Keratinocyte (primary cell): ENCODE measurements around the gene DPH6.

Experiments used
- CTCF ChIP-seq, 3 experiments: IDR thresholded peaks in 1 of 3; conservative IDR thresholded peaks in 1 of 3; optimal IDR thresholded peaks in 1 of 3; 2 replicates in 2 of 3; 3 replicates in 1 of 3; pipeline versions ENCODE3 to v1.5.1; 2011; ENCODE audit warnings: low read length in 3 of 3, mild to moderate bottlenecking in 3 of 3, moderate library complexity in 2 of 3, control low read depth in 1 of 3, inconsistent platforms in 1 of 3; ENCODE audit not compliant: insufficient read depth in 2 of 3; ENCODE audit errors: extremely low read depth in 1 of 3
- EZH2 ChIP-seq: IDR thresholded peaks from one replicate; pipeline ENCODE4 v1.6.1; 2012; ENCODE audit warnings: inconsistent platforms, mild to moderate bottlenecking, low read length, moderate library complexity

- TF ChIP-seq EZH2: no peak
- TF ChIP-seq CTCF (optimal IDR thresholded peaks at IDR 0.05 in 1 of 3, IDR thresholded peaks at IDR 0.05 in 1 of 3, conservative IDR thresholded peaks at IDR 0.05 in 1 of 3; ENCODE audit: extremely low read depth in 1 of 3, insufficient read depth in 2 of 3, low read length in 3 of 3): no peak
Measured at GRCh38 chr15:35470441-35470840, 75.5 kb downstream of the DPH6 start.
